ENCODE data around the gene SLC12A9.
"Not testable (repeated sequence)": the region's sequence is repeated elsewhere in the genome, so short reads cannot be mapped to it uniquely, and the experiment has no call there.

Gene SLC12A9

GRCh38 chr7:100825751-100826513 is 26.6 kb upstream of the SLC12A9 start:
- no peak for DNase-seq

DNA sequence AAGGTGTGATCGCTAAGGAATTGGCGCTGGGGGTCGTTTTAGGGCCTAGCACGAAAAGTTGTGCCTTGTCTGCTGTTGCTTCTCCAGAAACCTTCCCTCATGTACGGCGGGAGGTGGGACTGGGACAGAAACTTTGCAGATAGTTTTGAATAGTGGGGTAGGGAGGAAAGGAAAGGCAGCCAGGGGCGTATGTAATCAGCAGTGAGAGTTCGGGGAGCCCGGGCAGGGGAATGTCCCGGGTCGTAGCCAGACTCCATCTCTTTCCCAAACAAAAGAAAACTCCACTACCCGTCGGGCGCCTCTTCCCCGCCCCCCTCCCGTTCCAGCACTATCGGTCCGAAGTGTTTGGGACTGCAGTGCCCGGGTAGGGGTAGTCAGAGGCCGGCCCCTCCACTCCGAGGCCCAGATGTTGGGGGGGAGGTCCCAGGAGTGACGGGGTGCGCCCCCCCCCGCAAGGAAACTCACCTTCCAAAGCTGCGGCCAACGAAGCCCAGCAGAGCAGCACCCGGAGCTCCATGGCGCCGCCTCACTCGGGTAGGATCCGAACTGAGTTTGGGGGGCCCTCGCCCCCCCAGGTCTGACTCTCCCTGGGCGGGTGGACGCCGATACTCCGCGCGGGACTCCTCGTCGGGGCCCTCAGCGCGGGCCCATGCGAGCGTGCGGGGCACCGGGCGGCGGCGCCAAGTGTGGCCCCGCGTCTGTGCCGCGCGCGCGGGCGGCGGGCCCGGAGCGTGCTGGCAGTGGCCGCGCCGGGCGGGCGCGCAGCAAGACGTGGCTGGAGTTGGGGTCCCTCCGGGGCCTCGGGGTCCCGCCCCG is 25.8 kb upstream of the SLC12A9 start:
- DNase-seq: no peak

GRCh38 chr7:100827330-100828226 is 24.9 kb upstream of the SLC12A9 start, which contains the start of gene EPHB4:
TSS of gene EPHB4 (minus strand) at chr7:100827523. CDS start at chr7:100827030, 493 bp downstream.
- no peak for DNase-seq

GRCh38 chr7:100829150-100829716 is 23.3 kb upstream of the SLC12A9 start:
- no peak for DNase-seq

- DNase-seq: no peak
Observed at GRCh38 chr7:100830396-100830795, 22.1 kb upstream of the SLC12A9 start.

DNA sequence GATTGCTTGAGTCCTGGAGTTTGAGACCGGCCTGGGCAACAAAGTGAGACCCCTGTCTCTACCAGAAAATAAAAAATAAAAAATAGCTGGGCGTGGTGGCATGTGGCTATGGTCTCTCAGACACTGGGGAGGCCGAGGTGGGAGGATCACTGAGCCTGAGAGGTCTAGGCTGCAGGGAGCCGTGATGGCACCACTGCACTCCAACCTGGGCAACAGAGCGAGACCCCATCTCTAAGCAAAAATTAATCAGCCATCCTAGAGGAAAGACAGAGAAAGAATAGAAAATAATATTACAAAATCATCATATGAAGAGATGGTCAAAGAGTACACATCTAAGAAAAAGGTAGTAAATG is 20.3 kb upstream of the SLC12A9 start:
- no peak for DNase-seq

- no peak for DNase-seq
Observed at GRCh38 chr7:100835903-100836811, 16.4 kb upstream of the SLC12A9 start.

DNA sequence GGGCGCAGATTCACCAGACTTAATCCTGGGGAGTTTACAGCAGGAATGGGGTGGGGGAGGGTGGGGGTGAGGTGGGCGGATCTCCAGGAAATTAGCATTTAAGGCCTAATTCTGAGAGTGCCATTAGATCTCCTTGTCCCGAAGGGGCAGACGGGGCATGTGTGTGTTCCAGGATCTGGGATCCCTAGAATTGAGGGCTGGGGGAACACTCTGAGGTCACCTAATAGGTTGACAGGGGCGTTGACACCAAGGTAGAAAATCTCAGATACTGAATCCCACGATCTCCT is 15.8 kb upstream of the SLC12A9 start:
- no peak for DNase-seq

DNA sequence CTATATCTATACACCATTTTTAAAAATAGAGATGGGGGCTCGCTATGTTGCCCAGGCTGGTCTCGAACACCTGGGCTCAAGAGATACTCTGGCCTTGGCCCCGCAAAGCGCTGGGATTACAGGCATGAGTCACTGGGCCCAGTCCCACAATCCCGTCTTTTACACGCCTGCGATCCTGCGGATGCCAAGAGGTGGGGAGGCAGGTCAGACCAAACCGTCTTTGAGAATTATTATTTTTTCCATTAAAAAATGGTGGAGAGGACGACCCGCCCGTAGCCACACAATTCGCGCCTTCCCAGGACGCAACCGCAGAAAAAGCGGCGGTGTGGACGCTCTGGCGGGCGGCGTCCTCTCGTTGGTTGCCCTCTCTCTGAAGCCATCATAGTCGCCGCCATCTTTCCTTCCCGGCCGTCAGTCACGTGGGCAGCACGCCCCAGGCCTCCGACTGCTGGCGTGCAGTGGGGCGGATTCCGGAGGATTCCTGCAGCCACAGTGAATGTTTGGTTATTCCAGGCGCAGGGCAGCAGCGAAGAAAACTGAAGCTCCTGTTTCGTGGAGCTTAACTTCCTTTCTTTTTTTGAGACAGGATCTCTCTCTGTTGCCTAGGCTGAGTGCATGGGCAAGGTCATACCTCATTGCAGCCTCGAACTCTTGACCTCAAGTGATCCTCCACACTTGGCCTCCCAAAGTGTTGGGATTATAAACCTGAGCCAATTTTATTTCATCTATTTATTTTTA is 15.2 kb upstream of the SLC12A9 start:
- DNase-seq: peak; percentile 83

- DNase-seq: no peak
Observed at GRCh38 chr7:100839361-100839760, 13.2 kb upstream of the SLC12A9 start.

DNA sequence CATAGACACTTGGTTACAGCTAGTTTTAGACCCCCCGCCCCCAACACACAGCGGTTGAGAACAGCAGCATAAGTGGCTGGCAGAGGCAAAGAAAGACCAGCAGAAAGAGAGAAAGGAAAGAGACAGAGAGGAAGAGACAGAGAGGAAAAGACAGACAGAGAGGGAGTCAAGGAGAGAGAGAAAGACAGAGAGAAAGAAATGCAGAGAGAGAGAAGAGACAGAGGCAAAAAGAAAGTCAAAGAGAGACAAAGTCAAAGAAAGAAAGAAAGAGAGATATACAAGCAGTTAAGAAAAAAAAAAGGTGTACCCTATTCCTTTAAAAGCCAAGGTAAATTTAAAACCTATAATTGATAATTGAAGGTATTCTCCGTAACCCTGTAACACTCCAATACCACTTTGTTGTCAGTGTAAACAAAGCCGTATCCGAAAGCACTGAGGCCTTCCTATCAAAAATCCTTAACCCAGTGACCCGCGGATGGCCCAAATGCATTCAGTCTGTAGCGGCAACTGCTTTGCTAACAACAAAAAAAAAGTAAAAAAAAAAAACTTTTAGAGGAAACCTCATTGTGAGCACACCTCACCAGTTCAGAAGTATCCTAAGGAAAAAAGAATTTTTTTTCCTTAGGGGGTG is 11.9 kb upstream of the SLC12A9 start:
- DNase-seq: no peak

DNA sequence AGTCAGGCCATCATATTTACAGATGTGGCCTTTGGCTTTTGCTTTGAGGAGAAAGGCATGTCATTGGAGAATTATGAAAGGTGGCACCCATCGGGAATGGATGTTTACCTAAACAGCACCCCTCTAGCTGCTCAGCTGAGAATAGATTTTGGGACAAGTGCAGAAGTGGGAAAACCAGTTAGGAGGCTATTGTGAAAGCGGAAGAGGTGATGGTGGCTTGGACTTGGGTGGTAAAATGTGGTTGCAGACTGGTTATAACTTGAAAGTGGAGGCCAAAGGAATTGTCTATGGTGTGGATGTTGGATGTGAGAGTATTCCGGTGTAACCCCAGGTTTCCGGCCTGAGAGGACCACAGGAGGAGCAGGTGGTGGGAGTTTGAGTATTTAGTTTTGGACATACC is 5.2 kb upstream of the SLC12A9 start:
- DNase-seq: no peak

DNA sequence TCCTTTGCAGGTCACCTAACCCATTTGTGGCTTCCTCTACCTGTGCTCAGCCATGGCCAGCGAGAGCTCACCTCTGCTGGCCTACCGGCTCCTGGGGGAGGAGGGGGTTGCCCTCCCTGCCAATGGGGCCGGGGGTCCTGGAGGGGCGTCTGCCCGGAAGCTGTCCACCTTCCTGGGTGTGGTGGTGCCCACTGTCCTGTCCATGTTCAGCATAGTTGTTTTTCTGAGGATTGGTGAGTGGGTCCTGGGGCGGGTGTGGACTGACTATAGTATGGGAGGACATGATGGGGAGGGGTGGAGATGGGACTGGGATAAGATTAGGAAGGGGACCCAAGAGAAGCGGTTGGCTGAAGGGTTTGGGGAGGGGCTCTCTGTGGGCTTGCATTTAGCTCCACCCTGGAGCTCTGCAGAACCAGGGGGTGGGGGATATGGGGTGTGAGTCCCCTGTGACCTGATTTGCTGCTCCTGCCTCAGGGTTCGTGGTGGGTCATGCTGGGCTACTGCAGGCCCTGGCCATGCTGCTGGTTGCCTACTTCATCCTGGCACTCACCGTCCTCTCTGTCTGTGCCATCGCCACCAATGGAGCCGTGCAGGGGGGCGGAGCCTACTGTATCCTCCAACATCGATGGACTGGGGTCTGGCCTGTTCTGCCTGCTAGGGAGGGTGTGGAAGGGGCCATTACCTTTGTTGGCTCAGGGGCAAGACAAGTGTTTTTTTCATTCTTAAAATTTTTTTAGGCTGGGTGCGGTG is 1.8 kb downstream of the SLC12A9 start:
- DNase-seq: no peak

DNA sequence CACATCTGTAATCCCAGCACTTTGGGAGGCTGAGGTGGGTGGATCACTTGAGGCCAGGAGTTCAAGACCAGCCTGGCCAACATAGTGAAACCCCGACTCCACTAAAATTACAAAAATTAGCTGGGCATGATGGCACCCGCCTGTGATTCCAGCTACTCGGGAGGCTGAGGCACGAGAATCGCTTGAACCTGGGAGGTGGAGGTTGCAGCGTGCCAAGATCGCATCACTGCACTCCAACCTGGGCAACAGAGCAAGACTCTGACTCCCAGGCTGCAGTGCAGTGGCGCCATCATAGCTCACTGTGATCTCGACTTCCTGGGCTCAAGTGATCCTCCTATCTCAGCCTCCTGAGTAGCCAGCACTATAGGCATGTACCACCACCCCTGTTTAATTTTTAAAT is 2.4 kb downstream of the SLC12A9 start:
- DNase-seq: not testable (repeated sequence)

DNA sequence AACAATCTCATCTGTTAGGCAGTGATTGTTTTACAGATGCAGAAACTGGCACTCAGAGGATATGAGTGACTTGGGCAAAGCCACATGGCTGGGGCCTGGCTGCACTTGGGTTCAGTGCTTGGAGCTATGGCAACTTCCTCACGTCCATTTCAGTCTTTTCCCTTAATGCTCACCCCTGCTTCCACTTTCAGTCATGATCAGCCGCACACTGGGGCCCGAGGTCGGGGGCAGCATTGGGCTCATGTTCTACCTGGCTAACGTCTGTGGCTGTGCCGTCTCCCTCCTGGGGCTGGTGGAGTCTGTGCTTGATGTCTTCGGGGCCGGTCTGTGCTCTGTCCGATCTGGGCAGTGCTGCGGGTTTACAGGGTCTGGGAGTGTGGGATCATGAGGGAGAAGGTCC is 3.0 kb downstream of the SLC12A9 start:
- DNase-seq: no peak

DNA sequence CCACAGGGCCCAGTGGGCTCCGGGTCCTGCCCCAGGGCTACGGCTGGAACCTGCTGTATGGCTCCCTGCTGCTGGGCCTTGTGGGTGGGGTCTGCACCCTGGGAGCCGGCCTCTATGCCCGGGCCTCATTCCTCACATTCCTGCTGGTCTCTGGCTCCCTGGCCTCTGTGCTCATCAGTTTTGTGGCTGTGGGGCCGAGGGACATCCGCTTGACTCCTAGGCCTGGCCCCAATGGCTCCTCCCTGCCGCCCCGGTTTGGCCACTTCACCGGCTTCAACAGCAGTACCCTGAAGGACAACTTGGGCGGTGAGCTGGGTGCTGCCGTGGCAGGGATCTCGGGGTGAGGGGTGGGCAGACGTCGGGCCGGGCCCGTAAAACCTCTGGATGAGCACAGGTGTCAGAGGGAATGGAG is 4.4 kb downstream of the SLC12A9 start:
- no peak for DNase-seq

DNA sequence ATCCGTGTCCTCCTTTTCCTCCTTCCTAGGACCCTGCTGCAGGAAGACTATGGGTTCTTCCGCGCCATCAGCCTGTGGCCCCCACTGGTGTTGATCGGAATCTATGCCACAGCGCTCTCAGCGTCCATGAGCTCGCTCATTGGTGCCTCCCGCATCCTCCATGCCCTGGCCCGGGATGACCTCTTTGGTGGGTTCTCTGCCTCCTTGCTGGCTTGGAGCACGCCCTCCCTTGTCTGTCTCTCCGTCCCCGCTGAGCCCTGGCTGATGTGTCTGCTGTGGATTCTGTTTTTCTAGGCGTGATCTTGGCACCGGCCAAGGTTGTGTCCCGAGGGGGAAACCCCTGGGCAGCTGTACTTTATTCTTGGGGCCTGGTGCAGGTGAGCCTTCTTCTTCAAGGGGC is 7.3 kb downstream of the SLC12A9 start:
- no peak for DNase-seq

DNA sequence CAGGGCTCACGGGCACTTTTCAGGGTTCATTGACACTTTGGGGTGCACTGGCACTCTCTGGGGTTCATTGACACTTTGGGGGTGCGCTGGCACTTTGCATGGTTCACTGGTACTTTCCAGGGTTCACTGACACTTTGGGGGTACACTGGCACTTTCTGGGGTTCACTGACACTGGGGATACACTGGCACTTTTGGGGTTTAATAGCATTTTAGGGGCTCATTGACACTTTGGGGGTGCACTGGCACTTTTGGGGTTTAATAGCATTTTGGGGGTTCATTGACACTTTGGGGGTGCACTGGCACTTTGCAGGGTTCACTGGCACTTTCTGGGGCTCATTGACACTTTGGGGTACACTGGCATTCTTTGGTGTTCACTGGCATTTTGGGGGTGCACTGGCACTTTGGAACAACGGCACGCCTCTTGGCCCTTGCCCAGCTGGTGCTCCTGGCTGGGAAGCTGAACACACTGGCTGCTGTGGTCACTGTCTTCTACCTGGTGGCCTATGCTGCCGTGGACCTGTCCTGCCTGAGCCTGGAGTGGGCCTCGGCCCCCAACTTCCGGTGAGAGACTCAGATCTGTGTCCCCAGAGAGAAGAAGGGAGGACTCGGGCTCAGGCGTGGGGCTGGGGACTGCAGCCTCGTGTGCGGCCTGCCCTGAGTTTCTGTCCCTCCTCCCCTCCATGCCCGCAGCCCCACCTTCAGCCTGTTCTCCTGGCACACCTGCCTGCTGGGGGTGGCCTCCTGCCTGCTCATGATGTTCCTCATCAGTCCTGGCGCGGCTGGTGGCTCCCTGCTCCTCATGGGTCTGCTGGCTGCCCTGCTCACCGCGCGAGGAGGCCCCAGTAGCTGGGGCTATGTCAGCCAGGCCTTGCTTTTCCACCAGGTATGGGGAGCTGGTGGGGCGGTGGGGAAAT is 8.4 kb downstream of the SLC12A9 start:
- DNase-seq: no peak

GRCh38 chr7:100861616-100861985 is 9.1 kb downstream of the SLC12A9 start:
- DNase-seq: no peak

All from activated naive CD4-positive, alpha-beta T cell treated with anti-CD3 and anti-CD28 coated beads, Interleukin-2, amount 50 U/mL, for 16 hours (primary cell).